H1 (cell line): ENCODE measurements around the gene NUB1. TPM values are rescaled to one million over a fixed set of nuclear protein-coding genes. Genes with fewer than 3 reads are reported as not detected.

Experiments used
- CTCF ChIA-PET: fragments of 300-600 bp; sonication (Branson Sonifier 250); formaldehyde crosslinking; loops from one replicate; lab custom pipeline; 2021; ENCODE audit not compliant: partially characterized antibody; lab: Charles Lee
- POLR2A ChIA-PET: fragments of 300-600 bp; sonication (Branson Sonifier 250); formaldehyde crosslinking; loops from one replicate; lab custom pipeline; 2021; ENCODE audit warnings: inconsistent platforms; ENCODE audit not compliant: partially characterized antibody; lab: Charles Lee
- DNase-seq, 2 experiments: peaks; one replicate each; pipeline versions ENCODE4 v3.0.0 to v3.0.0-alpha.2; 2010 to 2022; ENCODE audit warnings: low spot score in 2 of 2, low read depth in 1 of 2, mixed read lengths in 1 of 2
- FAIRE-seq: peaks from 2 replicates; lab custom pipeline; 2011; peaks lifted over from hg19 to GRCh38; lab: Jason Lieb, UNC
- H2AFZ ChIP-seq: 2 replicates; pipeline ENCODE4 v1.8.1; 2012; ENCODE audit warnings: low read length, inconsistent platforms
- H2AK5ac ChIP-seq: 2 replicates; pipeline ENCODE4 v1.6.1; 2013; ENCODE audit warnings: low read depth, low read length
- H2BK120ac ChIP-seq: replicated peaks from 2 replicates; pipeline ENCODE3; 2013; ENCODE audit warnings: low read depth, low read length, inconsistent platforms
- H2BK12ac ChIP-seq: 2 replicates; pipeline ENCODE4 v1.6.1; 2013; ENCODE audit warnings: low read depth, low read length
- H2BK15ac ChIP-seq: 2 replicates; pipeline ENCODE4 v1.6.1; 2013; ENCODE audit warnings: low read length
- H2BK20ac ChIP-seq: 2 replicates; pipeline ENCODE4 v1.6.1; 2013; ENCODE audit warnings: low read length
- H2BK5ac ChIP-seq: 2 replicates; pipeline ENCODE4 v1.6.1; 2013; ENCODE audit warnings: low read depth, low read length
- H3K14ac ChIP-seq: 2 replicates; pipeline ENCODE4 v1.6.1; 2013; ENCODE audit warnings: inconsistent platforms; ENCODE audit not compliant: insufficient read length
- H3K18ac ChIP-seq: 2 replicates; pipeline ENCODE4 v1.6.1; 2013; ENCODE audit warnings: low read length; ENCODE audit errors: extremely low read depth
- H3K23ac ChIP-seq: 2 replicates; pipeline ENCODE4 v1.6.1; 2013; ENCODE audit warnings: inconsistent platforms; ENCODE audit not compliant: insufficient read length
- H3K23me2 ChIP-seq: 2 replicates; pipeline ENCODE4 v1.6.1; 2013; ENCODE audit warnings: low read depth, low read length
- H3K27ac ChIP-seq: 2 replicates; pipeline ENCODE4 v1.6.1; 2011; ENCODE audit warnings: low read depth, low read length, inconsistent platforms
- H3K27me3 ChIP-seq, 4 experiments: replicated peaks in 1 of 4; 1 replicate in 1 of 4; 2 replicates in 3 of 4; pipeline versions ENCODE4 v1.6.1 to v1.8.1; 2011 to 2013; ENCODE audit warnings: low read length in 3 of 4, mild to moderate bottlenecking in 3 of 4, inconsistent platforms in 2 of 4, mixed read lengths in 2 of 4, moderate library complexity in 1 of 4; ENCODE audit not compliant: control insufficient read depth in 3 of 4, insufficient read depth in 3 of 4; ENCODE audit errors: extremely low read depth in 1 of 4
- H3K36me3 ChIP-seq, 4 experiments: 2 replicates each; pipeline versions ENCODE4 v1.6.1 to v1.8.1; 2011 to 2013; ENCODE audit warnings: mild to moderate bottlenecking in 4 of 4, low read length in 3 of 4, moderate library complexity in 2 of 4, control low read depth in 1 of 4, inconsistent platforms in 1 of 4; ENCODE audit not compliant: insufficient read depth in 4 of 4, control insufficient read depth in 2 of 4
- H3K4ac ChIP-seq: replicated peaks from 2 replicates; pipeline ENCODE3; 2013; ENCODE audit warnings: low read length, low read depth, mixed read lengths, inconsistent platforms; ENCODE audit not compliant: insufficient read length
- H3K4me1 ChIP-seq, 4 experiments: replicated peaks in 1 of 4; 1 replicate in 1 of 4; 2 replicates in 3 of 4; pipeline versions ENCODE4 v1.6.1 to v1.8.1; 2011 to 2013; ENCODE audit warnings: low read length in 3 of 4, inconsistent platforms in 2 of 4, mixed read lengths in 1 of 4; ENCODE audit not compliant: insufficient read depth in 4 of 4, control insufficient read depth in 3 of 4
- H3K4me2 ChIP-seq, 2 experiments: 2 replicates each; pipeline versions ENCODE4 v1.6.1 to v1.8.1; 2011 to 2013; ENCODE audit warnings: low read depth in 2 of 2, low read length in 2 of 2, control low read depth in 1 of 2, inconsistent platforms in 1 of 2, mild to moderate bottlenecking in 1 of 2; ENCODE audit not compliant: insufficient read depth in 1 of 2
- H3K4me3 ChIP-seq, 4 experiments: fragments of 200-600, 300-600 bp in 1 of 4; sonication (generic), shearing (Covaris generic), sonication (Bioruptor Twin) in 1 of 4; 2 replicates each; pipeline versions ENCODE4 v1.5.1 to v1.8.1; 2011 to 2016; ENCODE audit warnings: low read length in 4 of 4, low read depth in 3 of 4, control low read depth in 2 of 4, inconsistent platforms in 2 of 4, mild to moderate bottlenecking in 2 of 4, mixed read lengths in 1 of 4, moderate library complexity in 1 of 4; ENCODE audit not compliant: insufficient read depth in 2 of 4; ENCODE audit errors: extremely low read depth in 1 of 4
- H3K56ac ChIP-seq: replicated peaks from 2 replicates; pipeline ENCODE3; 2013; ENCODE audit warnings: low read depth, mild to moderate bottlenecking, mixed read lengths, low read length, inconsistent platforms; ENCODE audit not compliant: insufficient read length
- H3K79me1 ChIP-seq: 2 replicates; pipeline ENCODE4 v1.6.1; 2013; ENCODE audit warnings: low read depth, low read length, control low read depth
- H3K79me2 ChIP-seq, 2 experiments: 2 replicates each; pipeline versions ENCODE4 v1.6.1 to v1.8.1; 2012 to 2013; ENCODE audit warnings: low read length in 2 of 2, mild to moderate bottlenecking in 2 of 2, inconsistent platforms in 1 of 2; ENCODE audit not compliant: insufficient read depth in 2 of 2, control insufficient read depth in 1 of 2
- H3K9ac ChIP-seq, 4 experiments: replicated peaks in 1 of 4; 1 replicate in 1 of 4; 2 replicates in 3 of 4; pipeline versions ENCODE4 v1.6.1 to v1.8.1; 2011 to 2013; ENCODE audit warnings: low read depth in 3 of 4, low read length in 3 of 4, control low read depth in 2 of 4, mild to moderate bottlenecking in 2 of 4, moderate library complexity in 2 of 4, inconsistent platforms in 1 of 4; ENCODE audit errors: extremely low read depth in 1 of 4
- H3K9me3 ChIP-seq, 2 experiments: 2 replicates each; pipeline versions ENCODE4 v1.6.1 to v1.8.1; 2012 to 2013; ENCODE audit warnings: mild to moderate bottlenecking in 2 of 2, moderate library complexity in 2 of 2, control low read depth in 1 of 2, inconsistent platforms in 1 of 2, low read depth in 1 of 2, low read length in 1 of 2, mixed read lengths in 1 of 2; ENCODE audit not compliant: insufficient read depth in 2 of 2
- H4K20me1 ChIP-seq, 2 experiments: replicated peaks in 1 of 2; 2 replicates each; pipeline versions ENCODE3 to v1.8.1; 2011 to 2013; ENCODE audit warnings: inconsistent platforms in 2 of 2, low read length in 2 of 2, mild to moderate bottlenecking in 1 of 2; ENCODE audit not compliant: insufficient read depth in 2 of 2, control insufficient read depth in 1 of 2
- H4K5ac ChIP-seq: 2 replicates; pipeline ENCODE4 v1.6.1; 2013; ENCODE audit warnings: low read length, low read depth, mixed read lengths, inconsistent platforms; ENCODE audit not compliant: insufficient read length
- H4K8ac ChIP-seq: 2 replicates; pipeline ENCODE4 v1.8.0; 2013; ENCODE audit warnings: mild to moderate bottlenecking, moderate library complexity, low read length, inconsistent platforms; ENCODE audit not compliant: insufficient read depth; ENCODE audit errors: extremely low read depth
- H4K91ac ChIP-seq: replicated peaks from 2 replicates; pipeline ENCODE3; 2013; ENCODE audit warnings: low read length, mixed read lengths, inconsistent platforms; ENCODE audit not compliant: insufficient read length
- CBX5 ChIP-seq: fragments of 300-800, 300-1000 bp; sonication (generic); IDR thresholded peaks from 2 replicates; pipeline ENCODE4 v1.7.1; 2016; ENCODE audit warnings: antibody characterized with exemption, low read length, low read depth
- CBX8 ChIP-seq: fragments of 300-800, 300-1000 bp; sonication (generic); IDR thresholded peaks from 2 replicates; pipeline ENCODE4 v1.7.1; 2016; ENCODE audit warnings: low read depth, low read length, borderline replicate concordance
- CTBP2 ChIP-seq: IDR thresholded peaks from 2 replicates; pipeline ENCODE4 v1.7.0; 2011; ENCODE audit warnings: borderline replicate concordance, mild to moderate bottlenecking, moderate library complexity, mixed read lengths, low read length; ENCODE audit not compliant: insufficient read depth, insufficient read length
- EGR1 ChIP-seq: IDR thresholded peaks from 2 replicates; pipeline ENCODE4 v1.6.1; 2011; ENCODE audit warnings: low read depth, low read length, borderline replicate concordance
- EZH2 ChIP-seq: fragments of 200-600 bp; sonication (generic); IDR thresholded peaks from 2 replicates; pipeline ENCODE4 v1.7.1; 2012; ENCODE audit warnings: low read depth, mild to moderate bottlenecking, moderate library complexity, low read length, inconsistent platforms; ENCODE audit not compliant: severe bottlenecking
- FOSL1 ChIP-seq: IDR thresholded peaks from 2 replicates; pipeline ENCODE4 v1.6.1; 2011; ENCODE audit warnings: mild to moderate bottlenecking, low read depth, low read length, moderate library complexity; ENCODE audit not compliant: insufficient read depth
- RFX5 ChIP-seq: IDR thresholded peaks from 2 replicates; pipeline ENCODE4 v1.6.1; 2011; ENCODE audit warnings: low read depth, low read length, improper control_type of control experiment, borderline replicate concordance
- SUZ12 ChIP-seq: fragments of 200-600 bp; sonication (generic); IDR thresholded peaks from 2 replicates; pipeline ENCODE4 v1.6.1; 2012; ENCODE audit warnings: mild to moderate bottlenecking, inconsistent platforms, low read length, moderate library complexity, mixed read lengths
- TBP ChIP-seq: IDR thresholded peaks from 2 replicates; pipeline ENCODE4 v1.6.1; 2011; ENCODE audit warnings: low read depth, low read length, improper control_type of control experiment
- TCF12 ChIP-seq: IDR thresholded peaks from 2 replicates; pipeline ENCODE4 v1.6.1; 2011; ENCODE audit warnings: low read depth, mild to moderate bottlenecking, low read length
- TEAD4 ChIP-seq: IDR thresholded peaks from 2 replicates; pipeline ENCODE4 v1.6.1; 2012; ENCODE audit warnings: low read depth, low read length, inconsistent platforms, mixed read lengths
- WGBS, 2 experiments: shearing (Covaris generic) in 1 of 2; methylation state at CpG; one replicate each; pipeline versions ENCODE4 v1.1.6 to v1.1.7; 2013 to 2015; ENCODE audit warnings: low lambda C conversion rate in 2 of 2, mixed read lengths in 2 of 2, inconsistent platforms in 1 of 2, low coverage in 1 of 2, missing lambda C conversion rate in 1 of 2; ENCODE audit not compliant: insufficient replicate concordance in 2 of 2, insufficient coverage in 1 of 2, insufficient read length in 1 of 2; ENCODE audit errors: extremely low coverage in 1 of 2, missing lambda C conversion rate in 1 of 2; 5-methylcytosine and 5-hydroxymethylcytosine counted together
- polyA plus RNA-seq, 7 experiments: library from polyadenylated mRNA; depleted of rRNA in 3 of 7; stranded (reverse) in 5 of 7; unstranded in 2 of 7; fragments of >200 nt in 5 of 7; fragments of 200-250 nt in 2 of 7; gene quantifications; 1 replicate in 5 of 7; 2 replicates in 1 of 7; 4 replicates in 1 of 7; pipeline versions ENCODE4 v1.2.1 to v1.2.3, GENCODE V29; 2011 to 2013; ENCODE audit warnings: missing spikeins in 2 of 7, mixed read lengths in 2 of 7
- total RNA-seq: library from RNA; stranded (reverse); fragmentation: NEBNext Ultra II Directional; extraction: Animal tissue kit (Norgen Biotek cat#: 25700); gene quantifications from 2 replicates; pipeline ENCODE4 v1.2.1, GENCODE V29; 2021

The NUB1 gene
- total and polyA plus RNA-seq, 2 of the 8 experiments (the other 6 are each of a cell fraction or from before 2014, with no cell fraction given): 22.1 to 43.5 TPM

- H3K36me3 ChIP-seq: peaks cover 0 to 6% (median 0%) of the 10 kb centered on the region in 4 experiments; a peak in 1 of 8 replicates
- no peak overlapping the region; the same call in 1 of the 2 replicates for H2BK5ac ChIP-seq
- no peaks in the 10 kb centered on the region for H3K9me3 ChIP-seq
- H3K18ac ChIP-seq: peak overlapping the region; percentile 71; the same call in 1 of the 2 replicates
- H3K4me3 ChIP-seq: peak overlapping the region; percentile 25 to 57 (median 38)
- no peak overlapping the region for H3K56ac ChIP-seq
- peak overlapping the region; percentile 80 to 87 for H3K4me2 ChIP-seq
- CTCF ChIA-PET: interaction anchor here (0.6 to 16.9 kb wide), 4 partner anchors 15 to 439 kb away, joined by 3 to 185 read pairs (median 10); no protein-coding TSS in a partner anchor
- H3K79me2 ChIP-seq: no peaks in the 10 kb centered on the region
- H3K23ac ChIP-seq: no peak overlapping the region
- peaks cover 0 to 30% (median 8%) of the 10 kb centered on the region in 4 experiments; a peak in 6 of 7 replicates for H3K4me1 ChIP-seq
- H4K5ac ChIP-seq: no peak overlapping the region
- H2BK20ac ChIP-seq: no peak overlapping the region
- peaks cover 14% of the 10 kb centered on the region; the same call in 1 of the 2 replicates for H3K23me2 ChIP-seq
- H2AK5ac ChIP-seq: no peak overlapping the region
- peaks cover 8 to 27% (median 22%) of the 10 kb centered on the region in 4 experiments for H3K27me3 ChIP-seq
- H3K27ac ChIP-seq: no peak overlapping the region
- peak overlapping the region; percentile 79 for H4K8ac ChIP-seq
- peaks cover 0 to 2% of the 10 kb centered on the region in 2 experiments for H4K20me1 ChIP-seq
- no peak overlapping the region for H3K14ac ChIP-seq
- no peak overlapping the region for H2BK120ac ChIP-seq
- POLR2A ChIA-PET: no interaction called here
- H3K79me1 ChIP-seq: no peaks in the 10 kb centered on the region
- 0 out of 2 replicates have a peak overlapping the region, but pooled peaks have one; percentile 65 for H2BK15ac ChIP-seq
- H2BK12ac ChIP-seq: 0 out of 2 replicates have a peak overlapping the region, but pooled peaks have one; percentile 17
- no peak overlapping the region; a peak in 1 of 7 replicates for H3K9ac ChIP-seq
- no peak overlapping the region for H2AFZ ChIP-seq
- FAIRE-seq (no peak), DNase-seq (peak in 1 of 2 experiments; percentile 63)
- no peak overlapping the region for H3K4ac ChIP-seq
- WGBS, 2 experiments: 18% methylated on average over 37 of the region's 37 CpGs; no CpG with 5 or more reads in 1 of the 2 experiments
- no peak overlapping the region for H4K91ac ChIP-seq
- no peak for TF ChIP-seq TBP
- no peak for TF ChIP-seq EGR1
- TF ChIP-seq CBX8: no peak
- TF ChIP-seq CBX5: no peak
- peak; percentile 71 for TF ChIP-seq EZH2
- no peak for TF ChIP-seq TEAD4
- no peak for TF ChIP-seq CTBP2
- no peak for TF ChIP-seq RFX5
- TF ChIP-seq SUZ12: peak; percentile 71
- no peak for TF ChIP-seq FOSL1
- TF ChIP-seq TCF12: no peak
These were observed 40.7 kb downstream of the NUB1 start for GRCh38 chr7:151382079-151382885.
